Activated B cell treated with CpG ODN at 0.5 μM for 24 hours (primary cell): ENCODE results near the gene MRPS34. TPM values are rescaled to one million over a fixed set of nuclear protein-coding genes. Genes with fewer than 3 reads are reported as not detected.

ENCODE experiments used
- ATAC-seq: fragments of 200-7000 bp; cut with Tn5 transposase; one replicate; pipeline ENCODE4 v1.10.0; 2021; ENCODE audit warnings: low read depth, mild to moderate bottlenecking, moderate library complexity
- CTCF ChIA-PET: fragments of 350-600 bp; sonication (Branson Sonifier 250); formaldehyde crosslinking; loops from one replicate; lab custom pipeline; 2021; ENCODE audit warnings: antibody characterized with exemption; lab: Charles Lee
- POLR2A ChIA-PET: fragments of 350-600 bp; sonication (Branson Sonifier 250); formaldehyde crosslinking; loops from one replicate; lab custom pipeline; 2021; ENCODE audit warnings: antibody characterized with exemption; lab: Charles Lee
- DNase-seq: peaks from one replicate; pipeline ENCODE4 v3.0.0; 2022
- H3K27ac Mint-ChIP-seq: one replicate; pipeline ENCODE4 v1.8.0; 2020; ENCODE audit warnings: mixed read lengths
- H3K27me3 Mint-ChIP-seq: one replicate; pipeline ENCODE4 v1.8.0; 2021; ENCODE audit warnings: mixed read lengths
- H3K36me3 Mint-ChIP-seq: one replicate; pipeline ENCODE4 v1.8.0; 2021; ENCODE audit warnings: low read depth, mixed read lengths
- H3K4me1 Mint-ChIP-seq: one replicate; pipeline ENCODE4 v1.8.0; 2021; ENCODE audit warnings: mixed read lengths
- H3K4me3 Mint-ChIP-seq: one replicate; pipeline ENCODE4 v1.8.0; 2020; ENCODE audit warnings: mild to moderate bottlenecking, mixed read lengths
- H3K9me3 Mint-ChIP-seq: one replicate; pipeline ENCODE4 v1.8.0; 2020; ENCODE audit warnings: mixed read lengths
- CTCF ChIP-seq: fragments of 200-600 bp; IDR thresholded peaks from one replicate; pipeline ENCODE4 v1.8.0; 2022; ENCODE audit warnings: antibody characterized with exemption, mild to moderate bottlenecking
- intact Hi-C: fragments of 100-400 bp; cut with micrococcal nuclease; formaldehyde crosslinking; loops from one replicate; pipeline ENCODE4 v1.15.1; 2024
- total RNA-seq: library from RNA; stranded (reverse); gene quantifications from 2 replicates; pipeline ENCODE4 v1.2.3, GENCODE V29; 2022

The MRPS34 gene
- total RNA-seq, 1 donor from 2014 or later, result 60.9 TPM

- DNase-seq, result no peak
- intact Hi-C loops, result no loop called here
- no peaks in the 10 kb centered on the region for H3K9me3 Mint-ChIP-seq
- H3K4me3 Mint-ChIP-seq, result no peak overlapping the region
- CTCF ChIA-PET, result no interaction called here
- H3K27me3 Mint-ChIP-seq, result no peaks in the 10 kb centered on the region
- POLR2A ChIA-PET, result interaction anchor here (0.7 to 1.0 kb wide), 2 partner anchors 22 to 502 kb away, joined by 3 to 4 read pairs; partner anchors contain the start of gene ECI1
- H3K27ac Mint-ChIP-seq, result no peak overlapping the region
- ATAC-seq, result no peak
- H3K36me3 Mint-ChIP-seq, result peaks cover 76% of the 10 kb centered on the region
- no peak for TF ChIP-seq CTCF
- H3K4me1 Mint-ChIP-seq, result no peaks in the 10 kb centered on the region
Observed at GRCh38 chr16:1749152-1750117, 23.5 kb downstream of the MRPS34 start.

DNA sequence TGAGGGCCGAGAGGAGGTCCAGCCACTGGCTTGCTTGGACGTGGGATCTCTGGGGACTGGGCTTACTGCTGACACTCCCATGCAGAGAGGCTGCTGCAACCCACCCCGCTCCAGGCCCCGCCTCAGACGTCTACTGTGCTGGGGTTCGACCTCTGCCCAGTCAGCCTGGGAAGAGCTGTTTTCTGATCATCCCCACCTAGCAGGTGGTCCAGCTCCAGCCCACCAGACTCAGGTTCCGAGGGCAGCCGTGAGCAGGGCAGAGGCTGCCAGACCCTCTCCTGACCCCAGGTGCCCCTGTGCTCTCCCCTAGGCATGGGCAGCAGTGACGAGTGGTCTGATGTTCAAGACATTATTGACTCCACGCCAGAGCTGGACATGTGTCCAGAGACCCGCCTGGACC is 25.0 kb downstream of the MRPS34 start:
- ATAC-seq (no peak), DNase-seq (no peak)
- intact Hi-C loops, result no loop called here
- Mint-ChIP-seq H3K4me1 (no peaks in the 10 kb centered on the region), H3K27ac (no peak overlapping the region), H3K4me3 (no peak overlapping the region), H3K9me3 (no peaks in the 10 kb centered on the region), H3K36me3 (peaks cover 79% of the 10 kb centered on the region), H3K27me3 (no peaks in the 10 kb centered on the region)
- TF ChIP-seq CTCF, result no peak
- CTCF ChIA-PET, result no interaction called here
- POLR2A ChIA-PET, result no interaction called here

- Mint-ChIP-seq H3K4me1 (no peaks in the 10 kb centered on the region), H3K4me3 (no peak overlapping the region), H3K27me3 (no peaks in the 10 kb centered on the region), H3K9me3 (no peaks in the 10 kb centered on the region), H3K36me3 (peaks cover 67% of the 10 kb centered on the region), H3K27ac (no peak overlapping the region)
- no peak for TF ChIP-seq CTCF
- ChIA-PET CTCF (no interaction called here), POLR2A (interaction anchor here (0.6 kb wide), 1 partner anchor 26 kb away, joined by 3 read pairs; no protein-coding TSS in a partner anchor)
- intact Hi-C loops, result no loop called here
- ATAC-seq (no peak), DNase-seq (no peak)
Observed at GRCh38 chr16:1746693-1747195, 26.2 kb downstream of the MRPS34 start.

DNA sequence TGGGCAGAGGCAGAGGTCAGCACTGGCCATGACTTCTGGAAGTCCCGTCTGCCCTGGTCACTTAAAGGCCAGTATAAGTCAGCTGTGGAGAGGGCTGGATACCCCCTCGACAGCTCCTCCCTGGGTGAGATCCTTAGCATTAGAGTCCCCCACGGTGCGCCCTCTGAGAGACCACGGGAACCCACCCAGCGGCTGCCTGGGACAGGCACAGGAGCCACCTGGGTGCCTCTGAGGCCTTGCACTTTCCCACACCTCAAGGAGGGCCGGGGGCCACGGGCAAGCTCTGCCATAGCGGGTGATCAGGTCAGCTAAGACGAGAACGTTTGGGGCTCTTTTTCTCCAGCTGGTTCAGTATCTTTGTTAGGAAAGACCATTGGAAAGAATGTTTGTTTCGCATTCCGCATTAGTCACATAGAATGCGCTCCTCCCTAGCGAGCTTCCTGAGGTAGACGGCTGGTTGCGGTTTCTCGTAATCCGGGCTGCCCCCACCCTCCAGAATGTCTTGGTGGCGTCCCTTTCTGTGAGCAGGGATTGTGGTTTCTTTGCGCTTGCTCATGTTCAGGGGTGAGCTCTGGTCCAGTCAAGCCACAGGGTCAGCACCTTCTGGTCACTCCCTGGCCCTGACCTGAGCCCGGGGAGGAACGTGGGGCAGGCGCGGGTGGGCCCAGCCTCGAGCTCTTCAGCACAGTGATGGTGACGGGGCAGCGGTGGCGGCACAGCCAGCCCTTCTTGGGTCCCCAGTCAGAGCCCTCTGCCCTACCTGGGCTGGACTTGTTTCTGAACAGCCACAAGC is 26.8 kb downstream of the MRPS34 start:
- Mint-ChIP-seq H3K4me3 (no peak overlapping the region), H3K27ac (no peak overlapping the region), H3K4me1 (no peaks in the 10 kb centered on the region), H3K36me3 (peaks cover 64% of the 10 kb centered on the region), H3K27me3 (no peaks in the 10 kb centered on the region), H3K9me3 (no peaks in the 10 kb centered on the region)
- DNase-seq (no peak), ATAC-seq (no peak)
- no peak for TF ChIP-seq CTCF
- POLR2A ChIA-PET, result no interaction called here
- intact Hi-C loops, result no loop called here
- CTCF ChIA-PET, result no interaction called here
